SK-MEL-5 (cell line): ENCODE measurements around the gene ARHGEF33. TPM values are rescaled to one million over a fixed set of nuclear protein-coding genes. Genes with fewer than 3 reads are reported as not detected.

ENCODE experiments used
- small RNA-seq, 2 experiments: library from RNA; depleted of rRNA; stranded (forward); fragments of <200 nt; gene quantifications; one replicate each; pipeline ENCODE3, GENCODE V24; 2014
- total RNA-seq: library from RNA; depleted of rRNA; stranded (reverse); fragments of >200 nt; shearing (Covaris generic); gene quantifications from 2 replicates; pipeline ENCODE4 v1.2.3, GENCODE V29; 2014; rRNA removed

The ARHGEF33 gene
- total RNA-seq, 1 experiment from 2014 or later, result not detected

Small RNA genes within 50 kb of the gene (small RNA-seq; reads per million reads assigned to genes)
- gene RN7SL96P (0 reads per million in 2 experiments), gene RNU6-851P (0 reads per million in 2 experiments)

Other genes starting within 250 kb of the ARHGEF33 start
- gene GALM, start 223.8 kb upstream of the ARHGEF33 start, total RNA-seq, result 27.6 and 38.1 TPM in 2 replicates
- gene SRSF7, start 138.5 kb upstream of the ARHGEF33 start, total RNA-seq, result 134 and 140 TPM in 2 replicates
- 33.9 and 37.2 TPM in 2 replicates for gene GEMIN6, start 111.7 kb upstream of the ARHGEF33 start, total RNA-seq
- gene DHX57, start 13.9 kb upstream of the ARHGEF33 start, total RNA-seq, result 8.5 and 13.1 TPM in 2 replicates
- gene MORN2, start 13.9 kb upstream of the ARHGEF33 start, total RNA-seq, result 39.3 and 40.4 TPM in 2 replicates
- 16.8 TPM in 2 replicates for gene SOS1, start 231.2 kb downstream of the ARHGEF33 start, total RNA-seq